HCT116 (cell line): ENCODE results near the gene SAMHD1.

Source experiments
- CTCF ChIP-seq, 3 experiments: fragments of 200-600 bp in 1 of 3; sonication (generic) in 1 of 3; IDR thresholded peaks in 2 of 3; conservative IDR thresholded peaks in 1 of 3; 2 replicates each; pipeline ENCODE4 v1.5.1; 2012 to 2017; ENCODE audit warnings: low read depth in 2 of 3, low read length in 2 of 3, antibody characterized with exemption in 1 of 3, borderline replicate concordance in 1 of 3, control low read depth in 1 of 3, mild to moderate bottlenecking in 1 of 3, mixed read lengths in 1 of 3, mixed run types in 1 of 3, moderate library complexity in 1 of 3; ENCODE audit not compliant: insufficient read depth in 1 of 3
- ELF1 ChIP-seq: IDR thresholded peaks from 2 replicates; pipeline ENCODE4 v1.6.1; 2012; ENCODE audit warnings: low read depth, borderline replicate concordance
- EZH2 ChIP-seq: fragments of 200-600 bp; sonication (generic); IDR thresholded peaks from 2 replicates; pipeline ENCODE4 v1.6.1; 2017; ENCODE audit warnings: antibody characterized with exemption, mixed run types
- EZH2phosphoT487 ChIP-seq: fragments of 200-600 bp; IDR thresholded peaks from 2 replicates; pipeline ENCODE4 v1.6.1; 2018; ENCODE audit warnings: antibody characterized with exemption, borderline replicate concordance
- FOSL1 ChIP-seq: IDR thresholded peaks from 2 replicates; pipeline ENCODE4 v1.6.1; 2012; ENCODE audit warnings: low read depth
- POLR2AphosphoS5 ChIP-seq: IDR thresholded peaks from 2 replicates; pipeline ENCODE4 v1.6.1; 2011; ENCODE audit warnings: mild to moderate bottlenecking, low read depth, low read length, moderate library complexity
- SRF ChIP-seq: IDR thresholded peaks from 2 replicates; pipeline ENCODE4 v1.6.1; 2012; ENCODE audit warnings: low read depth
- ZFX ChIP-seq: fragments of 450-650 bp; IDR thresholded peaks from 2 replicates; pipeline ENCODE4 v1.6.1; 2017

GRCh38 chr20:36845288-36845971, 106.1 kb downstream of the SAMHD1 start:
- no peak for TF ChIP-seq ZFX
- no peak for TF ChIP-seq EZH2
- TF ChIP-seq POLR2AphosphoS5, result no peak
- TF ChIP-seq FOSL1, result no peak
- no peak for TF ChIP-seq CTCF (IDR thresholded peaks at IDR 0.05 in 2 of 3, conservative IDR thresholded peaks at IDR 0.05 in 1 of 3; ENCODE audit: borderline replicate concordance in 1 of 3, insufficient read depth in 1 of 3, low read depth in 2 of 3, low read length in 2 of 3)
- no peak for TF ChIP-seq EZH2phosphoT487
- no peak for TF ChIP-seq ELF1
- no peak for TF ChIP-seq SRF
